ENCODE results near the gene UBL3. TPM values are rescaled to one million over a fixed set of nuclear protein-coding genes. Genes with fewer than 3 reads are reported as not detected.

Gene UBL3, protein sequence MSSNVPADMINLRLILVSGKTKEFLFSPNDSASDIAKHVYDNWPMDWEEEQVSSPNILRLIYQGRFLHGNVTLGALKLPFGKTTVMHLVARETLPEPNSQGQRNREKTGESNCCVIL
- total RNA-seq, result 10 to 100 TPM; 15.3 to 15.5 TPM

DNA sequence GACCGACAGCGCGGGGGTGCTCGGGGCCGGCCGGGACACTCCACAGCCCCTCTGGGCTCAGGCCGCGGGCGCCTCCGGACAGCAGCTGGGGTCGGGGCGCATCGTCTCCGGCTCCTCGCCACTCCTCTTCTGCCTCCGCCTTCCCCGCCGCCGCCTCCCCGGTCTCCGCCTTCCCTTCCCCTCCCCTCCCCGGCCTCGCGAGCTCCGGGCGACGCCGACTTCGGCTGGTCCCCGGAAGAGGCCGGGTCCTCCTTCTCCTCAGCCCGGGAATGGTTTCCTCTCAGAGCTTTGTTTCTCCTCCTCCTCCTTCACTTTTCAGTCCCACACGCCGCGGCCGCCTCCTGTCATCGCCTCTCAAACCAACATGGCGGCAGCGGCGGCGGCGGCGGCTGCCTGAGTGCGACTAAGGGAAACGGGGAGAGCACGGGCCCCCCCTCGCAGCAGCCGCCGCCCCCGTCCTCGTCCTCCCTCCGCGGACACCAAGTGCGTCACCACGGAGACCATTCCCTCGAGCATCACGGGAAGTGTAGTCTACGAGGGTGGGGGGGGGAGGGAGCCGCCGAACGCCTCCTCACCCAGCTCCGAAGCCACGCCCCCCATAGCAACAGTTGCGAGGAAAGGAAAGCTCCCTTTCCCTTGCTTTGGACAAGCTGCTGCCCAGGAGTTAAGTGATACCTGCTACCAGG is at the start of gene UBL3:
UBL3 (minus strand) TSS at position 405 of the 686 bp plus-strand sequence. CDS start 1,079 bp downstream, outside the sequence.
- H3K4me3 Mint-ChIP-seq, result peak within 1 kb of the TSS; percentile 90
- H3K4me1 Mint-ChIP-seq (ENCODE audit: low read depth), result peaks cover 46% of the 10 kb centered on the region
- H3K27me3 Mint-ChIP-seq, result no peaks in the 10 kb centered on the region
- H3K27ac Mint-ChIP-seq, result peak within 1 kb of the TSS; percentile 98
- ChIA-PET POLR2A (interaction anchor here (0.9 to 2.2 kb wide), 9 partner anchors 31 to 615 kb away, joined by 3 to 10 read pairs (median 4); partner anchors contain the start of gene HMGB1), CTCF (interaction anchor here (0.9 to 14.3 kb wide), 5 partner anchors 9 to 263 kb away, joined by 3 to 151 read pairs (median 7); no protein-coding TSS in a partner anchor)
- H3K9me3 Mint-ChIP-seq, result no peaks in the 10 kb centered on the region
- intact Hi-C loops (cut with micrococcal nuclease), result loop anchor here (1.0 to 5.0 kb wide), 8 partner anchors 32 to 614 kb away; partner anchors contain the start of genes HMGB1 and SLC7A1
- peak; percentile 97 for DNase-seq
- peaks cover 10% of the 10 kb centered on the region for H3K36me3 Mint-ChIP-seq

- Mint-ChIP-seq H3K4me3 (no peak overlapping the region), H3K27me3 (no peaks in the 10 kb centered on the region), H3K9me3 (no peaks in the 10 kb centered on the region), H3K4me1 (ENCODE audit: low read depth) (peaks cover 7% of the 10 kb centered on the region), H3K27ac (no peak overlapping the region), H3K36me3 (no peaks in the 10 kb centered on the region)
- ChIA-PET POLR2A (no interaction called here), CTCF (no interaction called here)
- intact Hi-C loops (cut with micrococcal nuclease), result no loop called here
- DNase-seq, result no peak
These were observed 46.7 kb upstream of the UBL3 start for GRCh38 chr13:29897102-29897501.

DNA sequence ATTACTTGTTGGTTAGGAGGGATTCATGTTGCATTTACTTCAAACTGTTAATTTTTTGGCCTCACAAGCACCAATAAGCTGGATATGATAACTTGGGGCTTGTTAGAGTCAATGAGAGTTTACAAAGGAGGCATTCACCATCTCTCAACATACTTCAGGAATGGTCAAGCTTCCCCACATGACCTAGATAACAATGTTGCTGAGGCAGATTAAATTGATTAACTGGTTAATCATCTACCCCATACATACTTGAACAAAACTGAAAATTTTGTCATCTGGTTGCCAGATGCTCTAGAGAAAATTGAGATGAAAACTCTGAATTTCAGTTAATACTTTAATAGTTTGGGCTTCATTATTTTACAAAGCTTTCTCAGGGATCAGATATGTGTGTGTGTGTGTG is 43.0 kb upstream of the UBL3 start:
- ChIA-PET CTCF (no interaction called here), POLR2A (no interaction called here)
- intact Hi-C loops (cut with micrococcal nuclease), result no loop called here
- no peak overlapping the region for H3K27ac Mint-ChIP-seq
- no peaks in the 10 kb centered on the region for H3K4me1 Mint-ChIP-seq (ENCODE audit: low read depth)
- no peak for DNase-seq
- no peaks in the 10 kb centered on the region for H3K27me3 Mint-ChIP-seq
- no peaks in the 10 kb centered on the region for H3K36me3 Mint-ChIP-seq
- no peaks in the 10 kb centered on the region for H3K9me3 Mint-ChIP-seq
- H3K4me3 Mint-ChIP-seq, result no peak overlapping the region

DNA sequence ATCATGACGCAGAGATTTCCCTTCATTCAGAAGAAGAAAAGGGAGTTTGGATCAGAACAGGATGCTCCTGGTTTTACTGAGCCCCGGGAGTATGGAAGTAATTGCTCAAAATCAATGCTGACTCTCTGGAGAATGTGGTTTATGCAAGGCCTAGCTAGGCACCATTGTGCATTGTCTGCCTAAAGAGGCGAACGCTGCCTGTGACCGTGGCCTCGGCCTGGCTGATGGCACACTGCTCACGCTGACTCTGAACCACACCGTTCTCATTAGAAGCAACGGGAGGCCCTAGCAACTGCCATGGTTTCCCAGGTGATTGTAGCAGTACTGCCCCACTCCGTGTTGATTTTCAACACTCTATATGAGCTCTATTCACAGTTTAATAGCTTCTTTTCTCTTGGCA is 41.7 kb upstream of the UBL3 start:
- DNase-seq, result no peak
- H3K36me3 Mint-ChIP-seq, result no peaks in the 10 kb centered on the region
- H3K27me3 Mint-ChIP-seq, result no peaks in the 10 kb centered on the region
- peaks cover 2% of the 10 kb centered on the region for H3K4me1 Mint-ChIP-seq (ENCODE audit: low read depth)
- POLR2A ChIA-PET, result no interaction called here
- CTCF ChIA-PET, result interaction anchor here (0.8 kb wide), 1 partner anchor 29 kb away, joined by 4 read pairs; no protein-coding TSS in a partner anchor
- no peaks in the 10 kb centered on the region for H3K9me3 Mint-ChIP-seq
- H3K27ac Mint-ChIP-seq, result no peak overlapping the region
- no peak overlapping the region for H3K4me3 Mint-ChIP-seq
- intact Hi-C loops (cut with micrococcal nuclease), result no loop called here

DNA sequence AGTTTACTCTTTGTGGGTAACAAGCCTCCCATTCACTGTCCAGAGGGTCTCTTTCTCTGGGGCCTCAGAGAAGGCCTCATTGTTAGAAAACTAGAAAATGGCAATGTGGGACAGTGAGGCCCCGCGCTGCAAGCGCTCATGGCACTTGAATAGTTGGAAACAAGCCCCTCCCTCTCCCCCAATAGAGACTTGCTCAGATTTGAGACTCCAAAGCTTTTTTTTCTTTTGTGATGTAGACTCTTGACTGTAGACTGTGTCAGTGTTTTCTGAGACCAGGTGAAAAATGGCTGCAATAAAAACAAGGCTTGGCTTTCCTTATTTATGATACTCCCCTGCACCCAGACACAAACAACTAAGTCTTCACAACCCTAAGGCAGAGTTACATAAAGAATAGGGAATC is 38.7 kb upstream of the UBL3 start:
- no peak for DNase-seq
- Mint-ChIP-seq H3K27ac (no peak overlapping the region), H3K4me3 (no peak overlapping the region), H3K9me3 (no peaks in the 10 kb centered on the region), H3K36me3 (no peaks in the 10 kb centered on the region), H3K27me3 (no peaks in the 10 kb centered on the region), H3K4me1 (ENCODE audit: low read depth) (peaks cover 14% of the 10 kb centered on the region)
- intact Hi-C loops (cut with micrococcal nuclease), result no loop called here
- POLR2A ChIA-PET, result no interaction called here
- CTCF ChIA-PET, result interaction anchor here (0.6 kb wide), 1 partner anchor 16 kb away, joined by 3 read pairs; no protein-coding TSS in a partner anchor

GRCh38 chr13:29888306-29888705 is 37.9 kb upstream of the UBL3 start:
- H3K27ac Mint-ChIP-seq, result no peak overlapping the region
- no peaks in the 10 kb centered on the region for H3K9me3 Mint-ChIP-seq
- intact Hi-C loops (cut with micrococcal nuclease), result no loop called here
- H3K4me1 Mint-ChIP-seq (ENCODE audit: low read depth), result peaks cover 14% of the 10 kb centered on the region
- H3K27me3 Mint-ChIP-seq, result no peaks in the 10 kb centered on the region
- no peaks in the 10 kb centered on the region for H3K36me3 Mint-ChIP-seq
- DNase-seq, result no peak
- CTCF ChIA-PET, result no interaction called here
- no peak overlapping the region for H3K4me3 Mint-ChIP-seq
- POLR2A ChIA-PET, result no interaction called here

DNA sequence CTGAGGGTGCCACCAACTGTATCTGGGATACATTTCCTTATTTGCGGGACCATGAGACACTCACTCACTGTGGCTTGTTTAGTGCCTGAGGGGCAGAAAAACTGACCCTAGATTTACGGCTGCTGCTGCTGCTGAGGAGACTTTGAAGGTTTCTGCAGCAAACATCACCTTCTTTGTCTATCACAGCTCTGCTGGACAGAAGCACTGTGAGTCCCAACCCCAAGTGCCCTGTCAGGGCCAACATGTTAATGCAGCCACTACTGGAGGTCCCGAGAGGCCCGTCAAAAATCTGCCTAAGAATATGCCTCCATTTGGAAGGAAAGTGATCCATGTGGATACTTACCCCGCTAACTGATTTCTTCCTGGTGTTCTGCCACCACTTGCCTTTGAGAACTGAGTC is 37.3 kb upstream of the UBL3 start:
- no peak for DNase-seq
- Mint-ChIP-seq H3K4me1 (ENCODE audit: low read depth) (peaks cover 14% of the 10 kb centered on the region), H3K27me3 (no peaks in the 10 kb centered on the region), H3K27ac (no peak overlapping the region), H3K9me3 (no peaks in the 10 kb centered on the region), H3K36me3 (no peaks in the 10 kb centered on the region), H3K4me3 (no peak overlapping the region)
- intact Hi-C loops (cut with micrococcal nuclease), result loop anchor here (2.0 kb wide), 1 partner anchor 33 kb away; no protein-coding TSS in a partner anchor
- ChIA-PET POLR2A (interaction anchor here (1.5 kb wide), 1 partner anchor 48 kb away, joined by 5 read pairs; no protein-coding TSS in a partner anchor), CTCF (no interaction called here)

GRCh38 chr13:29887030-29887557 is 36.7 kb upstream of the UBL3 start:
- CTCF ChIA-PET, result no interaction called here
- no peaks in the 10 kb centered on the region for H3K36me3 Mint-ChIP-seq
- POLR2A ChIA-PET, result interaction anchor here (1.5 kb wide), 1 partner anchor 49 kb away, joined by 5 read pairs; no protein-coding TSS in a partner anchor
- no peak overlapping the region for H3K27ac Mint-ChIP-seq
- no peak for DNase-seq
- no peaks in the 10 kb centered on the region for H3K9me3 Mint-ChIP-seq
- no peaks in the 10 kb centered on the region for H3K27me3 Mint-ChIP-seq
- H3K4me1 Mint-ChIP-seq (ENCODE audit: low read depth), result peaks cover 14% of the 10 kb centered on the region
- H3K4me3 Mint-ChIP-seq, result no peak overlapping the region
- intact Hi-C loops (cut with micrococcal nuclease), result loop anchor here (2.0 kb wide), 1 partner anchor 32 kb away; no protein-coding TSS in a partner anchor

GRCh38 chr13:29886446-29886845 is 36.0 kb upstream of the UBL3 start:
- no peaks in the 10 kb centered on the region for H3K36me3 Mint-ChIP-seq
- H3K27me3 Mint-ChIP-seq, result no peaks in the 10 kb centered on the region
- H3K9me3 Mint-ChIP-seq, result no peaks in the 10 kb centered on the region
- no peak overlapping the region for H3K4me3 Mint-ChIP-seq
- intact Hi-C loops (cut with micrococcal nuclease), result loop anchor here (1.0 to 2.0 kb wide), 2 partner anchors 32 to 49 kb away; no protein-coding TSS in a partner anchor
- ChIA-PET CTCF (no interaction called here), POLR2A (interaction anchor here (1.5 kb wide), 1 partner anchor 50 kb away, joined by 5 read pairs; no protein-coding TSS in a partner anchor)
- peak; percentile 77 for DNase-seq
- no peak overlapping the region for H3K27ac Mint-ChIP-seq
- peaks cover 14% of the 10 kb centered on the region for H3K4me1 Mint-ChIP-seq (ENCODE audit: low read depth)

DNA sequence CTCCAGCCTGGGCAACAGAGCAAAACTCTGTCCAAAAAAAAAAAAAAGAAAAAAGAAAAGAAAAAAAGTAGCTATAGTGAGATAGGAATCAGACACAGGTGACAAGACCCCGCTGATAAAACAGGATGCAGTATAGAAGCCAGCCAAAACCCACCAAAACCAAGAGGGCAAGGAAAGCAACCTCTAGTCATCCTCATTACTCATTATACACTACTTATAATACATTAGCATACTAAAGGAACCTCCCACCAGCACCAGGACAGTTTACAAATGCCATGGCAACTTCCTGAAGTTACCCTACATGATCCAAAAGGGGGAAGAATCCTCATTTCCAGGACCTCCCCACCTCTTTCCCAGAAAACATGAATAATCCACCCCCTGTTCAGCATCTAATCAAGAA is 35.6 kb upstream of the UBL3 start:
- peaks cover 14% of the 10 kb centered on the region for H3K4me1 Mint-ChIP-seq (ENCODE audit: low read depth)
- intact Hi-C loops (cut with micrococcal nuclease), result loop anchor here (1.0 to 2.0 kb wide), 2 partner anchors 31 to 49 kb away; no protein-coding TSS in a partner anchor
- ChIA-PET CTCF (no interaction called here), POLR2A (interaction anchor here (1.5 kb wide), 1 partner anchor 50 kb away, joined by 5 read pairs; no protein-coding TSS in a partner anchor)
- no peaks in the 10 kb centered on the region for H3K9me3 Mint-ChIP-seq
- no peak overlapping the region for H3K4me3 Mint-ChIP-seq
- no peaks in the 10 kb centered on the region for H3K36me3 Mint-ChIP-seq
- no peak for DNase-seq
- no peaks in the 10 kb centered on the region for H3K27me3 Mint-ChIP-seq
- no peak overlapping the region for H3K27ac Mint-ChIP-seq

GRCh38 chr13:29884671-29885430 is 34.4 kb upstream of the UBL3 start:
- peaks cover 14% of the 10 kb centered on the region for H3K4me1 Mint-ChIP-seq (ENCODE audit: low read depth)
- intact Hi-C loops (cut with micrococcal nuclease), result no loop called here
- ChIA-PET POLR2A (no interaction called here), CTCF (interaction anchor here (0.9 kb wide), 1 partner anchor 228 kb away, joined by 3 read pairs; no protein-coding TSS in a partner anchor)
- H3K4me3 Mint-ChIP-seq, result no peak overlapping the region
- H3K27ac Mint-ChIP-seq, result no peak overlapping the region
- H3K36me3 Mint-ChIP-seq, result no peaks in the 10 kb centered on the region
- H3K9me3 Mint-ChIP-seq, result no peaks in the 10 kb centered on the region
- DNase-seq, result no peak
- no peaks in the 10 kb centered on the region for H3K27me3 Mint-ChIP-seq

Measured in activated CD4-positive, alpha-beta memory T cell treated with anti-CD3 and anti-CD28 coated beads for 36 hours (primary cell).